GM18861 (cell line): ENCODE results near the gene VPS52.
"Not testable (repeated sequence)": the region's sequence is repeated elsewhere in the genome, so short reads cannot be mapped to it uniquely, and the experiment has no call there.

Experiments
- ATAC-seq: cut with Tn5 transposase; IDR thresholded peaks from one replicate; pipeline ENCODE4 v1.9.1; 2021; ENCODE audit not compliant: unreplicated experiment

Gene VPS52

DNA sequence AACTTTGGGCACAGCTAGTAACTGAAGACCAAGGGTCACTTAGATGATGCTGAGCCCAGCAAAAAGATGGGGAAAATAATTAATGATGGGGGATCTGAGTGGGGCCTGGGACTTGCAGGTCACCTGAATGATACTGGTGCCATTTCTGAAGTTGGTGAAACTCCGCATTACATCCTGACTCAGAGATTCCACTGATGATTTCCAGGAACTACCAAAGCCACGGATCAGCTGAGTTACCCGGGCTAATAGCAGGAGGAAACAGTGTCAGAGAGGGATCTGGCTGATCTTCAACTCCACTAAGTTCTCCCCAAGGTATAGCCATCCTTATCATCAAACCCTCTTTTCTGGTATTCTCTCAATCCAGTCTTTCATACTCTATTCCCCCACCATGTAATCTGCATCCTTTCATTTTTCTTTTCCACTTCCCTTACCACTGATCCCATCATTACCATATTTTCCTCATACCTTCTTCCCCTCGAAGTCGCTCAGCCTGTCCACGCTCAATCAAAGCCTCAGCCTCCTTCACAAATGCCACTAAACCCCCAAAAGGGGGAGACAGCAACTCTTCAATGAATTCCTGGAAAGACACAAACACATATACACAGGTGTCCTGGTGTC lies 20.2 kb downstream of the VPS52 start:
- no peak for ATAC-seq

DNA sequence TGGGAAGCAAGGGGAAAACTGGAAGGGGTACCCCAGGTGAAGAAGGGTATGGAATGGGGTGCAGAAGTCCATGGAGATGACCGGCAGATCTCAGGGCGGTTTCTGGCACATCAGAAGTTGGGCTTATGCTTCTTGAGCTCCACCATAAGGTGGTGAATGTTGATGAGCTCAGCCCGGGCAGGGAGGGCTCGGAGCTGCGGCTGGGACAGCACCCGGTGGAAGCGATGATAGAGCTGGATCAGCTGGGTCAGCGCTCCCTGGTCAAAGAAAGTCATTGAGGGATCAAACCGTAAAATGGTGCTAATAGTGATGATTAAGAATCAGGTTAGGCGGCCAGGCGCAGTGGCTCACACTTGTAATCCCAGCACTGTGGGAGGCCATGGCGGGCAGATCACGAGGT lies 20.9 kb downstream of the VPS52 start:
- ATAC-seq, result no peak

DNA sequence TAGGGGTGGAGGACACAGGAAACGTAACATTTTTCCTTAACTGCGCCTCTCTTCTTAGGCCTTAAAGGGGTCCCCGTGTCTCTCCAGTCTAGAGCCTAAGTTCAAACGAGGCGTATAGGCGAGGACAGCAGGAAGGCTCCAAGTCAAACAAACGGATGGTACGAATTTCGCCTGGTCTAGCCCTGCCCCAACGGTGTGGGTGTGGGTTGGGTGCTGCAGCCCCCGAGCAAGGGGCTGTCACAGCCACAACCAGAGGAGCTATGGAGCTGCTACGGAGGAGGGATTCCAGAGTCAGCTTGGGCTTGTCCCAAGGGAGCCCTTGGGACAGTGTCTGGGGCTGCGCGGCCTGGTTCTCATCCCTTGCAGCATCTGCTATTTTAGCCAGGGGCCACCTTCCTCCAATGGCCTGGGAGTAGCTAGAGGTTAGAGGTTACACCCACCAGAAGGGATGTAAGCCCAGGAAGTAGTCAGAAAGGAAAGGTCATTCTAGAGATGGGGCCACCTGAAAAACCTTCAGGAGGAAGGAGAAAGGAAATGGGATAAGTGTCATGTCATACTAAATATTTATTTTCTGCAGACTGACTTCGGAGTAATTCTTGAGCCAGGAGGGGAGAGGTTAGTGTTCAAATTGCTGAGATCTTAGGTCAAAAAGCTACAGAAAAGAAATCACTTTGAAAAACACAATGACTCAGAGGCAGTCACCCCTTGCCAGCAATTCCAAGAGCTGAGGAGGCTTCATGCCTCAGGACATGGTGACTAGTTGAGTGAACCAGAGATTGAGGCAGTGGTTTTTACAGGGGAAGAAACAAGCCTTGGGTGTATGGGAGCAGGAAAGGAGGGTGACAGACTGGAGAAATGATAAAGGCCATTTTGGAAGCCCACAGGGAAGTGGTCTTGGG lies 21.7 kb downstream of the VPS52 start:
- ATAC-seq, result no peak

DNA sequence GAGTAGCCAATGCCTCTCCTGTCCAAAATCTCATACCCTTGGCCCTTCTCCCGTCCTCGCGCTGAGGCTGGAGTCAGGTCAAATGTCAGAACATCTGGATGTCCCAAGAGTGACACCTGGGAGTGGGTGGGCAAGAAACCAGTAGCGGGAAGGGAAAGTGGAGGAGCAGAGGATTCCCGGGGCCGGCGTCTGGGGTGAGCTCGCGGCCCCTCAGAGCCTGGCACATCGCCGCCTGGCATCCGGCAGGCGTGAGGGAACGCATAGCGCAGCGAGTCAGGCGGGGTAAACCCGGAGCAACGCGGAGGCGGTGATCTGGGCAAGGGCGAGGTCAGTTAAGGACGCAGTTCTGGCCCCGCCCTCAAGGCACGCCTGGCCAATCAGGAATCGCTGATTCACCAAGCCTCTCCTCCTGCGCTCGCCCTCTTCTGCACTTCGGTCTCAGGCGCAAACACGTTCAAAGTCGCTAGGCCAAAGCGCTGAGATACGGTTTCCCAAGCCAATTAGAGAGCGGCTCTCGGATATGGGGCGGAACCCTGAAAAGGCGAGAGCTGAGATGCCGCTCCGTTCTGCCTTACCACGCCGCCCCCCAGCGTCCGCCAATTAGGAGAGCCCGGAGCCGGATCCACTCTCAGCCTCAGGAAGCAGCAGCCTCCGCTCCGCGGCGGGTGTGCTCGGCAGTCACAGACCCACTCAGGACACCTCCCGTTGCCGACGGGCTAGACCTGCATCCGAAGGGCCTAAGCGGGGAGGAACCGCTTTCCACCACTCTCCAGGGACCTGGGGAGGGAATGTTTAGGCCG lies 22.5 kb downstream of the VPS52 start:
- ATAC-seq, result peak; percentile 85

GRCh38 chr6:33248643-33248931 lies 23.1 kb downstream of the VPS52 start:
- peak; percentile 1 for ATAC-seq

DNA sequence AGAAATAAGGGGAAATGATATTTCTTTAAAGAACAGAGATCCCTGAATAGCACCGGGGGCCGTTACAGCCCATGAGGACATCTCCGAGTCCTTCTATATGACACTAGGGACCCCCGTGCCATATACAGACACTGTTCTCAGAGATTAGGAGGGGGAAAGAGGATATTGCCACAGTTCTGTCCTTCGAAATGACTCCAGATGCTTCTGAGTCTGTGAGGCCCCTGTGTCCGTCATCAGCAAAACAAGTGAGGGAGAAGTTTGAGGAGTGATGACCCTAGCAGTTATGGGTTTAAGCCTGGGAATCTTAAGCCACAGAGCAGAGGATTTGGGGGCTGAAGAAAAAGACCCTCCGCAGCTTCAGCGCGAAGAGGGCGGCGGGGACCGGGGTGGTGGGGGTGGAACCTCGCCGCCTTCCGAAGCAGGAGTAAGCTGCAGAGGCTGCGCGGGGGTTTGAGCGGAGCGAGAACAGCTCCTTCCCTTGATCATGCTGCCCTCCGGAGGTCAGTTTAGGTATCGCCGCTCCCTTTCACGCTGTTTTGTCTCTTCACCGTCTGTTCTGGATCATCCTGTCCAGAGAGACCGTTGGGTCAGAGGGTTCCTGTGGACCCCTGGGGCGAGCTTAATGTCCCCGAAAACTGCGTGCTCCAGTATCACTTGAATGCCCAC lies 23.6 kb downstream of the VPS52 start:
- peak; percentile 42 for ATAC-seq

DNA sequence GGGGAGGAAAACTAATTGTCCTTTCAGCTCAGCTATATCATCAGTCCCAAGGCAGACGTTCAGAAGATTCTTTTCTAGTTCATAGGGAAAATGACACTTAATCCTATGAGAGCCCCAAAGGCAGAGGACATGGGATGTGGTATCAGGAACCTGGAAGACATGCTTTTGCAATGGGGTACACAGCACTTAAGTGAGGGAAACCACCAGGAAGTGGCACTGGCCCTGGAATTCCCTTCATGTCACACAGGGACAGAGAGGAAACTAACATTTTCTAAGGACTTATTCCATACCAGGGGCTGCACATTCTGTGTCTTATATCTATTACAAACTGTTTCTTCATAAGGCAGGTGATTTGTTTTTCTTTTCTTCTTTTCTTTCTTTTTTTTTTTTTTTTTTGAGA lies 28.2 kb downstream of the VPS52 start:
- ATAC-seq, result no peak

DNA sequence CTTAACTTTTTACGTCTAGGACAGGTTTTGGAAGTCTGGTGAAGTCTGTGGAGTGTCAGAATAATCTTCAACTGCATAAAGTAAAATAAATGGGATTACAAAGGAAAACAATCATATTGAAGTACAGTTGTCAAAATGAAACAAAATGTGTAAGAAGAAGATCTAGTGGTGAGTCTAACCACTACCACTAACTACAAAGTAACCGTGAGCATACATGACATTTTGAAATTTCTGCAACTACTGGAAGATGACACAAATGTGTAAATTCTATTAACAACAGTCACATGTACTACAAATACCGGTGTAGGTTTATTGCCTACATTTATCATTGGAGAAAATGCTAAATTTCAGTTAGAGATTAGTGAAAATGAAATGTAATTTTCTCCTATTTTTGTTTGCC lies 29.7 kb downstream of the VPS52 start:
- no peak for ATAC-seq

DNA sequence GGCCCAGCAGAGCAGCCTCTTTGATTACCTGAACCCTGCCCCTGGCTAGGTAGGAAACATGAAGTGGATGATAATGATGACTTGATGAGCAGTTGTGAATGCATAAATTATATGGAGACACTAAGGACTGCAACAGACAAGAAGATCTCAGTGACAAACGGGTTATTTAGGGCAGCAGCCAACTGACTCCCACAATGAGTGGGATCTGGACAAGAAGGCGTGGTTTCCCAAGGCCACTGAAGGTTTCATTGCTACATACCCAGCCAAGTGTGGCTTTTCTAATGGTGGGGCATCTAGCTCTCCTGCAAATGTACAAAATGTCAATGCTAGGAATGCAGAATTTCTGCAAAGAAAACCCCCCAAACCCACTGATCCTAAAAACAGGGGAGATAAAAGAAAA lies 33.9 kb downstream of the VPS52 start:
- ATAC-seq, result no peak

DNA sequence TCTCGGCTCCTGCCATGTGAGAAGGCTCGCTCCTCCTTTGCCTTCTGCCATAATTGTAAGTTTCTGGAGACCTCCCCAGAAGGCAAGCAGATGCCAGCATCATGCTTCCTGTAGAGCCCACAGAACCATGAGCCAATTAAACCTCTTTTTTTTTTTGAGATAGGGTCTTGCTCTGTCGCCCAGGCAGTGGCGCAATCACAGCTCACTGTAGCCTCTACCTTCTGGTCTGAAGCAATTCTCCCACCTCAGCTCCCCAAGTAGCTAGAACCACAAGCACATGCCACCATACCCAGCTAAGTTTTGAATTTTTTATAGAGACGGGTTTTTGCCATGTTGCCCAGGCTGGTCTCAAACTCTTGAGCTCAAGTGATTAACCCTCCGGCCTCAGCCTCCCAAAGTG lies 34.8 kb downstream of the VPS52 start:
- no peak for ATAC-seq

DNA sequence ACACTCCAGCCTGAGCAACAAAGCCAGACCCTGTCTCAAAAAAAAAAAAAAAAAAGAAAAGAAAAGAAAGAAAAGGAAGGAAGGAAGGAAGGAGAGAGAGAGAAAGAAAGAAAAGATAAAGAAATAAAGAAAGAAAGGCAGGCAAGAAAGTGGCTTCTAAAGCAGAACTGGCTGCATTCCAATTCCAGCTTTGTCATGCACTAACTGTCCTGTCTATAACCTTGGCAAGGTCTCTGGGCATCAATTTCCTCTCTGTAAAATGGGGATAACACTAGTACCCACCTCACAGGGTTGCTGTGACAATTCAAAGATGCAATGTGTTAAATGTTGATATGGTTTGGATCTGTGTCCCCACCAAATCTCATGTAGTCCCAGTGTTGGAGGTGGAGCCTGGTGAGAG lies 35.3 kb downstream of the VPS52 start:
- no peak for ATAC-seq

GRCh38 chr6:33235221-33235634 lies 36.4 kb downstream of the VPS52 start:
- ATAC-seq, result no peak

GRCh38 chr6:33226503-33227120 lies 45.1 kb downstream of the VPS52 start:
- not testable (repeated sequence) for ATAC-seq

DNA sequence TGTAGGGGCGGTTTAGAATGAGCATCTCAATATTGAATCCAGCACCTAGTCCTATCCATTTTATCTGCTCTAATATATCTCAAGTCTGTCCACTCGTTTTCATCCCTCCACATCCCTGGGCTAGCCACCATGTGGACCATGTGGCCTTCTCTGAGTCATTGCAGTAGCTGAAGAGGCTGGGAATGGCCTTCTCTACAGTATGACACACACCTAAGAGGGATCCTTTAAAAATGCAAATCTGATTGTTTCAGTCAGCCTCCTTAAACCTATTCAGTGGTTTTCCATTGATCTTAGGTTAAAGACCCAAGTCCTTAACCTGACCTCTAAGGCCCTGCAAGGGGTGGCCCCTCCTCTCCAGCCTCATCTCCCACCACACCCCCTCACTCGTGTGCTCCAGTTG lies 54.0 kb downstream of the VPS52 start:
- ATAC-seq, result no peak

DNA sequence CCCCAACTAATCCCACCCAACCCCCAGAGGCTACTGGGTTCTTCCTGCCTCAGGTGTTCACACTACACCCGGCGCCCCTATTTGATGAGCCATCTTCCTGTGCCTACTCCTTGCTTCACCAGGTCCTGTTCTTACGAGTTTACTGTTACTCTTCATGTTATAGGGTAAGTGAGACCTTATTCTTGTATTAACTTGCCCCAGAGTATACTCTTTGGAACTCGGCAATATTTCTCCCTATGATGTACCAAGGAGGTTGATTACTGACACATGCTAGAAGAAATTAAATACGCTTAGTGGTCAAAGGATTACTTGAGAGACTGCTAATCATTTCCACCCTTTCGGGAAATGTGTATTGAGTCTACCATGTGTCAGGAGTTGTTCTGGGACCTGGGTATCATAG lies 54.4 kb downstream of the VPS52 start:
- ATAC-seq, result no peak

- no peak for ATAC-seq
Measured at GRCh38 chr6:33216117-33216649, 55.5 kb downstream of the VPS52 start.

DNA sequence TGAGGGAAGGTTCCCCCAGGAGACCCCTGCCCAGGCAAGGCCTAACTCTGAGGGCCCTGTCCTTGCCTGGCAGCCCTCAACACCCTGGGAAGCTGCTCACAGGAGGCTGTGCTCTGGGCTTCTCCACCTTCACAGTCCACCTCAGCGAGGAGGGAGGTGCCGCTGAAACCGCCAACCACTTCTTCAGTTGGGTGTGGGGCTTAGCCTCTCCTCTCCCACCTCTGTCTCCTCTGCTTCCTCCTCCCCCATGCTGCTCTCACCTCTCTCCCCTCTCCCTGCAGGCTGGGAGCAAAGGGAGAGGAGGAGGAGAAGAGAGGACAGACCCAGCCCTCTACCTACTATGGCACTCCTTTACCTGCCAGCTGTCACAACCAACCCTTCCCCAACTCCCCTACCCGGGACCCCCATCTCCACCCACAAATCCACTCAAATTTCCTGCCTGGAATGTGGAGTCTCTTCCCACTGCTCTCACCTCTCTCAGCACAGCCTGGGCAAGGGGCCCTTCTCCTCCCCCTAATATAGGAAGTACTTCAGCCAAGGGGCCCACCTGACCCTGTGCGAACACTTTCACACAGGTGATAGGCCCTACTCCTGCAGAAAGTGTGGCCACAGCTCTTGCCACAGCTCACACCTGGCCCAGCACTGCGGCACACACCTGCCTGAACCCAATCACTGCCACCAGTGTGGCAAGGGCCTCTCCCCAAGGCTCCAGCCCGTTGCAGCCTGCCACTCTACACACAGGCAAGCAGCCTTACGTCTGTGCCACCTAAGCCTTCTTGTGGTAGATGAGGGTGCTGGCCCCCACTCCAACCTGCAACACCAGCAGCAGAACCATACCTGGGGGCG lies 56.2 kb downstream of the VPS52 start:
- ATAC-seq, result no peak

GRCh38 chr6:33213989-33214335 lies 57.7 kb downstream of the VPS52 start:
- ATAC-seq, result no peak

- no peak for ATAC-seq
Measured at GRCh38 chr6:33213166-33213988, 58.3 kb downstream of the VPS52 start.
